Neutrophil (primary cell): ENCODE results near the gene SPTA1.

ENCODE experiments used
- H3K27ac ChIP-seq: fragments of 200-600 bp; sonication (generic); 2 replicates; pipeline ENCODE4 v1.5.1; 2016; ENCODE audit warnings: mild to moderate bottlenecking, moderate library complexity
- H3K27me3 ChIP-seq: fragments of 200-600 bp; sonication (generic); 2 replicates; pipeline ENCODE4 v1.6.0; 2016; ENCODE audit warnings: mild to moderate bottlenecking
- H3K36me3 ChIP-seq: fragments of 200-600 bp; sonication (generic); 2 replicates; pipeline ENCODE4 v1.5.1; 2017
- H3K4me1 ChIP-seq, 2 experiments: fragments of 200-600 bp in 1 of 2; sonication (generic) in 1 of 2; 1 replicate in 1 of 2; 2 replicates in 1 of 2; pipeline versions ENCODE4 v1.5.1 to v1.6.1; 2013 to 2016; ENCODE audit warnings: low read depth in 1 of 2, low read length in 1 of 2, mild to moderate bottlenecking in 1 of 2, moderate library complexity in 1 of 2; ENCODE audit not compliant: control insufficient read depth in 1 of 2, insufficient read depth in 1 of 2
- H3K4me3 ChIP-seq, 2 experiments: fragments of 200-600 bp in 1 of 2; sonication (generic) in 1 of 2; 1 replicate in 1 of 2; 2 replicates in 1 of 2; pipeline ENCODE4 v1.5.1; 2013 to 2016; ENCODE audit warnings: low read depth in 1 of 2, low read length in 1 of 2, mild to moderate bottlenecking in 1 of 2, moderate library complexity in 1 of 2
- H3K9me3 ChIP-seq: fragments of 200-600 bp; sonication (generic); 2 replicates; pipeline ENCODE4 v1.5.1; 2016
- CTCF ChIP-seq: fragments of 200-600 bp; sonication (generic); IDR thresholded peaks from 2 replicates; pipeline ENCODE4 v1.5.1; 2016; ENCODE audit warnings: antibody characterized with exemption

Gene SPTA1

DNA sequence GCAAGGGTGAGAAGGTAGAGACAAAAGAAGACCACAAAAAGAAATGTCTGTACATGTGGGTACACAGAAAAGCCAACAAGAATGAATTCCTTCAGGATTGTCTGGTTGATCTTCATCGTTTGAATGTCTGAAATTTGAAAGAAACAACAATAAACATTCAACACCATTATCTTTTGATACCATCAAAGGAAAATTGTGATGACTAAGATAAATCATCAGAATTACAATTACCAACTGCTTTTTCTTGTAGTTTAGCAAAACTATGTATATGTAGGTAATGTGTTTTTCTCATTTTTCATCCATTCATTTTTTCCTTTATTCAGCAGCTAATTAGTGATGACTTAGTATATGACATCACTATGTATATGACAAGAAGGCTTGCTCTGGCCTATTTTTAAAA lies 106.8 kb downstream of the SPTA1 start, which contains the start of gene OR10X1:
TSS of gene OR10X1 (minus strand) at position 167 of the 400 bp plus-strand sequence. CDS start at position 167, 0 bp downstream.
- TF ChIP-seq CTCF, result no peak
- H3K27ac ChIP-seq, result no peak within 1 kb of the TSS
- no peaks in the 10 kb centered on the region for H3K36me3 ChIP-seq
- H3K4me3 ChIP-seq, result no peak within 1 kb of the TSS
- H3K4me1 ChIP-seq, result no peaks in the 10 kb centered on the region
- no peaks in the 10 kb centered on the region for H3K9me3 ChIP-seq
- no peaks in the 10 kb centered on the region for H3K27me3 ChIP-seq

DNA sequence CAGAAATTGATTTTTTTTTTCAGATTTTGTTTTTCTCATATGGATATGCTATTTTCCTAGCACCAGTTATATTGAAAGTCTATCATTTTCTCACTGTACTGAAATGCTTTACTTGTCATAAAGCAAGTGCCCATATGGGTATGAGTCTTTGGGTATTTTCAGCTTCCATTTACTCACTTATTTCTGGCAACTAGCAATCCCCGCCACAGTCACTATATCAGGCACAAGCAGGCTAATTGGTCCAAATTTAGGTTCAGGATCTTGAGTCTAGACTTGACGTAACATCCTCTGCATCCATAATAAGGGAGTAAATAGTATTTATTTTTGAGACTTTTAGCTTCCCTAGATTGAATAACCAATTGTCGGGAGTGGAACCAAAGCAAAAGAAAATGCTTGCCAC lies 109.0 kb downstream of the SPTA1 start:
- Histone ChIP-seq H3K27me3 (no peaks in the 10 kb centered on the region), H3K4me3 (no peak overlapping the region), H3K27ac (no peak overlapping the region), H3K36me3 (no peaks in the 10 kb centered on the region), H3K4me1 (no peaks in the 10 kb centered on the region), H3K9me3 (no peaks in the 10 kb centered on the region)
- TF ChIP-seq CTCF, result no peak

GRCh38 chr1:158572226-158572625 lies 114.3 kb downstream of the SPTA1 start:
- Histone ChIP-seq H3K4me3 (no peak overlapping the region), H3K27ac (no peak overlapping the region), H3K36me3 (no peaks in the 10 kb centered on the region), H3K9me3 (no peaks in the 10 kb centered on the region), H3K27me3 (no peaks in the 10 kb centered on the region), H3K4me1 (no peaks in the 10 kb centered on the region)
- no peak for TF ChIP-seq CTCF

DNA sequence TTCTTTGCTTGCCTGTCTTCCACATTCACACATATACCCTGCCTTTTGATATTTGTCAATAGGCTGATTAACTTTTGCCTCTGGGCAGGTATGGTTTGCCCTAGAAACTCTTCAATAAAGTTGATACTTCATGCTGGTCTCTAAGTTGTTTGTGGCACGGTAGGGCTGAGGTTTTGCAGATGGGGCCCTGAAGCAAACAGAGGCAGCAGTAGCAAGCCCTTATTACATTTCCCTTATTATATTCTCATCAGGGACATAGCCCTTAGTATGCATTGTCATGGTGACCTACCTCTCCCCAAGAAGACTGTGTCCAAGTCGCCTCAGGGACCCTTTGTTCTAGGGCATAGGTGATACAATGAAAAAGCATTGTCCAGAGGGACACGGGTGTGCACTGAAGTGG lies 116.0 kb downstream of the SPTA1 start, which contains the start of gene OR6P1:
TSS of gene OR6P1 (minus strand) at position 101 of the 400 bp plus-strand sequence. CDS start 6,976 bp downstream, outside the sequence.
- H3K27me3 ChIP-seq, result no peaks in the 10 kb centered on the region
- no peak for TF ChIP-seq CTCF

GRCh38 chr1:158564608-158565007 lies 121.9 kb downstream of the SPTA1 start:
- no peaks in the 10 kb centered on the region for H3K9me3 ChIP-seq
- TF ChIP-seq CTCF, result no peak
- peak overlapping the region; percentile 86 for H3K27ac ChIP-seq
- peaks cover 25 to 28% of the 10 kb centered on the region in 2 experiments for H3K4me1 ChIP-seq
- peak overlapping the region; percentile 13 for H3K4me3 ChIP-seq
- H3K36me3 ChIP-seq, result no peaks in the 10 kb centered on the region
- H3K27me3 ChIP-seq, result no peaks in the 10 kb centered on the region

More for the DNA sequence above, 116.0 kb downstream of the SPTA1 start, which contains the start of gene OR6P1:
- no peaks in the 10 kb centered on the region for H3K4me1 ChIP-seq
- H3K4me3 ChIP-seq, result no peak within 1 kb of the TSS
- no peaks in the 10 kb centered on the region for H3K9me3 ChIP-seq
- H3K36me3 ChIP-seq, result no peaks in the 10 kb centered on the region
- H3K27ac ChIP-seq, result no peak within 1 kb of the TSS
